Calu3 (cell line): ENCODE results near the gene TRIM13. TPM values are rescaled to one million over a fixed set of nuclear protein-coding genes. Genes with fewer than 3 reads are reported as not detected.

Experiments
- BruUV-seq: library from RNA; stranded (reverse); fragments of 400-500 nt; replicated peaks from 2 replicates; lab custom pipeline; 2021; lab: Mats Ljungman, UMichigan
- CTCF ChIA-PET: fragments of 300-600 bp; sonication (Branson Sonifier 250); formaldehyde crosslinking; loops from one replicate; lab custom pipeline; 2022; ENCODE audit warnings: antibody characterized with exemption; lab: Charles Lee
- DNase-seq: peaks from one replicate; pipeline ENCODE4 v3.0.0; 2022
- H3K27ac Mint-ChIP-seq: one replicate; pipeline ENCODE4 v1.8.0; 2022; ENCODE audit warnings: mixed read lengths; ENCODE audit not compliant: unreplicated experiment
- H3K27me3 Mint-ChIP-seq: one replicate; pipeline ENCODE4 v1.8.0; 2022; ENCODE audit warnings: mixed read lengths; ENCODE audit not compliant: unreplicated experiment
- H3K36me3 Mint-ChIP-seq: one replicate; pipeline ENCODE4 v1.8.0; 2022; ENCODE audit warnings: mild to moderate bottlenecking, moderate library complexity, mixed read lengths; ENCODE audit not compliant: insufficient read depth, unreplicated experiment
- H3K4me1 Mint-ChIP-seq: one replicate; pipeline ENCODE4 v1.8.0; 2022; ENCODE audit warnings: mild to moderate bottlenecking, low read depth, mixed read lengths; ENCODE audit not compliant: unreplicated experiment
- H3K4me3 Mint-ChIP-seq: one replicate; pipeline ENCODE4 v1.8.0; 2022; ENCODE audit warnings: mild to moderate bottlenecking, low read depth, moderate library complexity, mixed read lengths; ENCODE audit not compliant: unreplicated experiment
- H3K9me3 Mint-ChIP-seq: one replicate; pipeline ENCODE4 v1.8.0; 2022; ENCODE audit warnings: low read depth, mixed read lengths; ENCODE audit not compliant: unreplicated experiment
- CTCF ChIP-seq: fragments of 200-600 bp; IDR thresholded peaks from one replicate; pipeline ENCODE4 v1.8.0; 2022; ENCODE audit warnings: antibody characterized with exemption; ENCODE audit not compliant: unreplicated experiment
- intact Hi-C: fragments of 100-400 bp; cut with micrococcal nuclease; formaldehyde crosslinking; loops from one replicate; pipeline ENCODE4 v1.10.0; 2022; ENCODE audit not compliant: unreplicated experiment
- total RNA-seq: library from RNA; stranded (reverse); gene quantifications from 2 replicates; pipeline ENCODE4 v1.2.3, GENCODE V29; 2022

The TRIM13 gene
- total RNA-seq, 1 experiment from 2014 or later, result 10.6 TPM

GRCh38 chr13:50016444-50016843, 19.6 kb downstream of the TRIM13 start:
- peaks cover 18% of the 10 kb centered on the region for H3K36me3 Mint-ChIP-seq
- no peak for TF ChIP-seq CTCF
- CTCF ChIA-PET, result no interaction called here
- intact Hi-C loops, result no loop called here
- no peak overlapping the region for H3K27ac Mint-ChIP-seq
- H3K9me3 Mint-ChIP-seq, result no peaks in the 10 kb centered on the region
- H3K27me3 Mint-ChIP-seq, result no peaks in the 10 kb centered on the region
- no peak overlapping the region for H3K4me3 Mint-ChIP-seq
- no peaks in the 10 kb centered on the region for H3K4me1 Mint-ChIP-seq
- no TSS peak for BruUV-seq
- DNase-seq, result no peak

DNA sequence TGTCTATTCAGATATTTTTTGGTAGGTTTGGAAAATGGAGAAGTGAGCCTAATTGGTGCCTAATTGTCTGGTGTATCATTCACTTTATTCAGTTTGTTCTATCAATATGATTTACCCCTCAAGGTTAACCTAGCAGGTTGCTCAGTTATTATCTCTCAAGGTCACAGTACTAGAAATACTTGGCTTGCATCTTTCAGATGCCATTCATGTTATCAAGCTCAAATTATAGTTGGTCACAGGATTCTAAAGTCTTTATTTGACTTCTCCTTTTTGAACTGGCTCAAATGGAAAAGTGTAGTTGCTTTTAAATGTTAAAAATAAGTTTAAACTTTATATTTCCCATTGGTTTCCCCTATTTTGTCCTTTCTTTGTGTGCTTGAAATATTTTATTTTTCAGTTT, 21.0 kb downstream of the TRIM13 start:
- H3K27ac Mint-ChIP-seq, result no peak overlapping the region
- no peaks in the 10 kb centered on the region for H3K9me3 Mint-ChIP-seq
- DNase-seq, result no peak
- no peaks in the 10 kb centered on the region for H3K4me1 Mint-ChIP-seq
- peaks cover 11% of the 10 kb centered on the region for H3K36me3 Mint-ChIP-seq
- TF ChIP-seq CTCF, result no peak
- no peak overlapping the region for H3K4me3 Mint-ChIP-seq
- no peaks in the 10 kb centered on the region for H3K27me3 Mint-ChIP-seq
- intact Hi-C loops, result no loop called here
- BruUV-seq, result no TSS peak
- CTCF ChIA-PET, result no interaction called here

- TF ChIP-seq CTCF, result no peak
- Mint-ChIP-seq H3K4me1 (no peaks in the 10 kb centered on the region), H3K4me3 (no peak overlapping the region), H3K27ac (no peak overlapping the region), H3K9me3 (no peaks in the 10 kb centered on the region), H3K27me3 (no peaks in the 10 kb centered on the region), H3K36me3 (peaks cover 13% of the 10 kb centered on the region)
- CTCF ChIA-PET, result no interaction called here
- intact Hi-C loops, result no loop called here
- no peak for DNase-seq
- no TSS peak for BruUV-seq
These were observed 28.6 kb downstream of the TRIM13 start for GRCh38 chr13:50025436-50025835.

GRCh38 chr13:50026788-50027473, 30.1 kb downstream of the TRIM13 start:
- CTCF ChIA-PET, result no interaction called here
- H3K9me3 Mint-ChIP-seq, result no peaks in the 10 kb centered on the region
- intact Hi-C loops, result no loop called here
- H3K27me3 Mint-ChIP-seq, result no peaks in the 10 kb centered on the region
- no peak for DNase-seq
- H3K27ac Mint-ChIP-seq, result no peak overlapping the region
- H3K4me1 Mint-ChIP-seq, result no peaks in the 10 kb centered on the region
- TF ChIP-seq CTCF, result no peak
- H3K36me3 Mint-ChIP-seq, result peaks cover 13% of the 10 kb centered on the region
- no peak overlapping the region for H3K4me3 Mint-ChIP-seq
- no TSS peak for BruUV-seq
